ENCODE results near the gene RASAL3.

The RASAL3 gene

DNA sequence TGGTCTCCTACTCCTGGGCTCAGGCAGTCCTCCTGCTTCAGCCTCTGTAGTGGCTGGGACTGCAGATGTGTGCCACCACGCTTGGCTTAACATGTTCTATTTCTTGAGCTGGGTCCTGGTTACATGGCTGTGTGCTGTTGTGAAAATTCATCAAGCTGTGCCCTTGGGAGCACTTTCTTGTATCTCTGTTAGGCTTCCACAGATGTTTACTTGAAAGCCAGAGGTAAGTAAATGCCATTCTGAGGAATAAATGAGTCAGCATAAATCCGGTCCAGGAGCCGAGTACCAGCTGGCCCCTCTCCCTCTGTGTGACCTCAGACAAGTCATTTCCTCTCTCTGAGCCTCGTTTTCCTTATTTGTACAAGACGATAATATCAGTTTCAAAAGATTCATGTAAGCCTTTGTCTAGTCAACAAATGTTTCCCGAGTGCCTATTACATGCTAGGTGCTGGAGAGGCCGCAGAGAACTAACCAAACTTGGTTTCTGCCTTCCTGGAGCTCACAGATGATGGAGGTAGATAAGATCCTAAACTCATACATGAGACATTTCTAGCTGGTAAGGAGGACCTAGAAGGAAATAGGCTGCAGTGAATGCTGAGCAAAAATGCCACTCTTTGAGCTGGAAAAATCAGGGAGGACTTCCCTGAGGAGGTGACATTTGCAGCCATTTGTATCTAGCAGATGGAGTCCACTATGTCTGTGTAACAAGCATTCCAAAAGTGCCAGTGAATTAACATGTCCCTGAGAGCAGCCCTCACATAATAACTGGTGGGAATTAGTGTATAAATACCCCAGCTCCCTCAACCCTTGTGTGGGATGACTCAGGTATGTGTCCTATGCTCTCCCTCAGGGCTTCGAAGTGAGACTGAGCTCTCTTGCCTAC, 2.7 kb upstream of the RASAL3 start:
- no peak overlapping the region for H2AFZ ChIP-seq (ENCODE audit: low read length)
- H3K4me1 ChIP-seq (ENCODE audit: insufficient read depth, low read length, poor library complexity, severe bottlenecking), result peaks cover 54% of the 10 kb centered on the region
- peak overlapping the region; percentile 61 for H3K4me2 ChIP-seq (ENCODE audit: low read depth, low read length, poor library complexity, severe bottlenecking)
- no peaks in the 10 kb centered on the region for H4K20me1 ChIP-seq (ENCODE audit: insufficient read depth, low read length, poor library complexity, severe bottlenecking)
- no peaks in the 10 kb centered on the region for H3K27me3 ChIP-seq (ENCODE audit: insufficient read depth, low read length, poor library complexity, severe bottlenecking)
- peaks cover 15% of the 10 kb centered on the region for H3K79me2 ChIP-seq (ENCODE audit: insufficient read depth, low read length)
- TF ChIP-seq CTCF (conservative IDR thresholded peaks at IDR 0.05; ENCODE audit: low read length) (no peak), EZH2phosphoT487 (IDR thresholded peaks at IDR 0.05; ENCODE audit: borderline replicate concordance) (no peak)
- H3K36me3 ChIP-seq (ENCODE audit: insufficient read depth, low read length), result no peaks in the 10 kb centered on the region
- peaks cover 16% of the 10 kb centered on the region; the same call in 1 of the 2 replicates for H3F3A ChIP-seq (ENCODE audit: low read depth)
- peak overlapping the region; percentile 41 for H3K9ac ChIP-seq (ENCODE audit: low read depth, low read length, poor library complexity, severe bottlenecking)
- no peaks in the 10 kb centered on the region for H3K9me3 ChIP-seq (ENCODE audit: insufficient read depth, low read depth, low read length)
- peak overlapping the region; percentile 5 for H3K4me3 ChIP-seq (ENCODE audit: low read length, poor library complexity, severe bottlenecking)
- H3K9me2 ChIP-seq (replicated peaks; ENCODE audit: low read depth, low read length), result no peaks in the 10 kb centered on the region

- Histone ChIP-seq H3K4me1 (ENCODE audit: insufficient read depth, low read length, poor library complexity, severe bottlenecking) (peaks cover 61% of the 10 kb centered on the region), H4K20me1 (ENCODE audit: insufficient read depth, low read length, poor library complexity, severe bottlenecking) (no peaks in the 10 kb centered on the region), H3K9ac (ENCODE audit: low read depth, low read length, poor library complexity, severe bottlenecking) (peak overlapping the region; percentile 93), H3K9me2 (replicated peaks; ENCODE audit: low read depth, low read length) (no peaks in the 10 kb centered on the region), H3K4me2 (ENCODE audit: low read depth, low read length, poor library complexity, severe bottlenecking) (peak overlapping the region; percentile 88), H3K79me2 (ENCODE audit: insufficient read depth, low read length) (peaks cover 26% of the 10 kb centered on the region), H3K4me3 (ENCODE audit: low read length, poor library complexity, severe bottlenecking) (peak overlapping the region; percentile 95), H3K27me3 (ENCODE audit: insufficient read depth, low read length, poor library complexity, severe bottlenecking) (no peaks in the 10 kb centered on the region), H3K9me3 (ENCODE audit: insufficient read depth, low read depth, low read length) (no peaks in the 10 kb centered on the region), H3K36me3 (ENCODE audit: insufficient read depth, low read length) (peaks cover 3% of the 10 kb centered on the region; the same call in 1 of the 2 replicates), H2AFZ (ENCODE audit: low read length) (peak overlapping the region; percentile 50; the same call in 1 of the 2 replicates), H3F3A (ENCODE audit: low read depth) (peaks cover 16% of the 10 kb centered on the region; the same call in 1 of the 2 replicates)
- no peak for TF ChIP-seq EZH2phosphoT487 (IDR thresholded peaks at IDR 0.05; ENCODE audit: borderline replicate concordance)
- TF ChIP-seq CTCF (conservative IDR thresholded peaks at IDR 0.05; ENCODE audit: low read length), result peak; percentile 18; the same call in 1 of the 2 replicates
Measured at GRCh38 chr19:15463861-15464371, 428 bp downstream of the RASAL3 start.

DNA sequence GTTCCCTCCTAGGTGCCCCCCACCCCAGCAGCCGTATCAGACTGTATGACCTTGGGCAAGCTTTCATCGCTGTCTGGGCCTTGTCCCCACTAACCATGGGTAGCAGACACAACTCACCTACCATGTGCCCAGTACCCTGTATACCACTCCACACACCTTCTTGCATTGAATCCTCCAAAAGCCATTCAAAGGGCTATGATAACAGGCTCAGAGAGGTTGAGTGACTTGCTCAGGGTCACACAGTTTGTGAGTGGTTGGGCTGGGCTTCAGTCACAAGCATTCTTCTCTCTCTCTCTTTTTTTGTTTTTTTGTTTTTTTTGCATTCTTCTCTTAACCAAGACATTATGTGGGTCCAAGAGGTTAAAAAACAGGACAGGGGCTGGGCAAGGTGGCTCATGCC, 2.6 kb downstream of the RASAL3 start:
- Histone ChIP-seq H2AFZ (ENCODE audit: low read length) (no peak overlapping the region), H3K4me1 (ENCODE audit: insufficient read depth, low read length, poor library complexity, severe bottlenecking) (peaks cover 41% of the 10 kb centered on the region), H3K27me3 (ENCODE audit: insufficient read depth, low read length, poor library complexity, severe bottlenecking) (no peaks in the 10 kb centered on the region), H3K4me3 (ENCODE audit: low read length, poor library complexity, severe bottlenecking) (peak overlapping the region; percentile 95), H3K9me2 (replicated peaks; ENCODE audit: low read depth, low read length) (no peaks in the 10 kb centered on the region), H3K79me2 (ENCODE audit: insufficient read depth, low read length) (peaks cover 26% of the 10 kb centered on the region), H3K36me3 (ENCODE audit: insufficient read depth, low read length) (peaks cover 9% of the 10 kb centered on the region; the same call in 1 of the 2 replicates), H3K9ac (ENCODE audit: low read depth, low read length, poor library complexity, severe bottlenecking) (peak overlapping the region; percentile 93), H3K4me2 (ENCODE audit: low read depth, low read length, poor library complexity, severe bottlenecking) (peak overlapping the region; percentile 88), H3F3A (ENCODE audit: low read depth) (peaks cover 9% of the 10 kb centered on the region; the same call in 1 of the 2 replicates), H3K9me3 (ENCODE audit: insufficient read depth, low read depth, low read length) (no peaks in the 10 kb centered on the region), H4K20me1 (ENCODE audit: insufficient read depth, low read length, poor library complexity, severe bottlenecking) (no peaks in the 10 kb centered on the region)
- TF ChIP-seq CTCF (conservative IDR thresholded peaks at IDR 0.05; ENCODE audit: low read length), result no peak
- TF ChIP-seq EZH2phosphoT487 (IDR thresholded peaks at IDR 0.05; ENCODE audit: borderline replicate concordance), result no peak
